ENCODE data around the gene ZXDC. TPM values are rescaled to one million over a fixed set of nuclear protein-coding genes. Genes with fewer than 3 reads are reported as not detected.
A peak's percentile ranks its signal among the peaks of the same experiment; 100 is the strongest.

Gene ZXDC
- total and polyA plus RNA-seq, 5 experiments from 2014 or later = 11.4 to 61.0 (median 27.0) TPM

DNA sequence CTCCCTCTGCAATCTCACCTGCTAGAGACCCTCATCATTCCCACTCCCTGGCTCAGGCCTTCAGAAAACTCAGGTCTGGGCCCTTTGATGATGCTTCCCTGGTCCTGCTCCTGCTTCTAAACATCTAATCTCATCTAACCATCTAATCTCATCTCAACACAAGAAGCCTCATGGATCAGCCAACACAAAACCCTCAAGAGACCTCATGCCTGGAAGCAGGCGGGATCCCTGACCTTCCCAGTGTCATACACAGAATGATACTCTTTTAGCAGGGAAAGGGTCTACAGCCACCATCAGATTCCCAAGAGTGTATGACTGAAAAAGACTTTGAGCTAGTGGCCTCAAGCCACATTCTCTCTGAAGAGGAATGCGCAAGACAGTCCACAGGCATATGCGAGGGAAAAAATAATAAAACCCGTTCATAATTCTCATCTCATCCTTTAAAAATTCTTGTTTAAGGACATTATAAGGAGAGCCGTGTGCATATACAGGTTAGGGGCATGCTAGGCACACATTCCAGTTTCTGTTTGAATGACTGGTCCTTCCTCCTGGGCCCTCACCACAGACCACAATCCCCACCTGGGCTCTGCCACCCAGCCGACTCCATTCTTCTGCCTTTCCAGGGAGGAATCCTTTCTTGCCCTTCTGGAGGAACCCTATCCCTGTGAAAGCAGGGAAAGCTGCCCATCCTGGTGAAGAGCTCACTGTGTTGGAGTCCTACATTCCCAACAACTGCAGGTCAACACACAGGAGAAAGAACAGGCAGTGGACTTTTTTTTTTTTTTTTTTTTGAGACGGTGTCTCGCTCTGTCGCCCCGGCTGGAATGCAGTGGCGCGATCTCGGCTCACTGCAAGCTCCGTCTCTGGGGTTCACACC lies 2.2 kb downstream of the ZXDC start:
- ATAC-seq (no peak), DNase-seq (peak in 1 of 10 donors; percentile 59)
- H3K4me3 Mint-ChIP-seq = peak overlapping the region; percentile 73 to 96 (median 89)
- no peaks in the 10 kb centered on the region for H3K9me3 Mint-ChIP-seq
- peak overlapping the region; percentile 46 to 80 (median 65) for H3K27ac Mint-ChIP-seq
- POLR2A ChIA-PET = interaction anchor here (0.7 kb wide), 1 partner anchor 509 kb away, joined by 3 read pairs; the partner anchor contains the start of gene PLXNA1
- peaks cover 9 to 50% (median 13%) of the 10 kb centered on the region in 3 donors for H3K36me3 Mint-ChIP-seq
- peaks cover 35 to 63% (median 57%) of the 10 kb centered on the region in 4 donors for H3K4me1 Mint-ChIP-seq
- H3K27me3 Mint-ChIP-seq = no peaks in the 10 kb centered on the region

DNA sequence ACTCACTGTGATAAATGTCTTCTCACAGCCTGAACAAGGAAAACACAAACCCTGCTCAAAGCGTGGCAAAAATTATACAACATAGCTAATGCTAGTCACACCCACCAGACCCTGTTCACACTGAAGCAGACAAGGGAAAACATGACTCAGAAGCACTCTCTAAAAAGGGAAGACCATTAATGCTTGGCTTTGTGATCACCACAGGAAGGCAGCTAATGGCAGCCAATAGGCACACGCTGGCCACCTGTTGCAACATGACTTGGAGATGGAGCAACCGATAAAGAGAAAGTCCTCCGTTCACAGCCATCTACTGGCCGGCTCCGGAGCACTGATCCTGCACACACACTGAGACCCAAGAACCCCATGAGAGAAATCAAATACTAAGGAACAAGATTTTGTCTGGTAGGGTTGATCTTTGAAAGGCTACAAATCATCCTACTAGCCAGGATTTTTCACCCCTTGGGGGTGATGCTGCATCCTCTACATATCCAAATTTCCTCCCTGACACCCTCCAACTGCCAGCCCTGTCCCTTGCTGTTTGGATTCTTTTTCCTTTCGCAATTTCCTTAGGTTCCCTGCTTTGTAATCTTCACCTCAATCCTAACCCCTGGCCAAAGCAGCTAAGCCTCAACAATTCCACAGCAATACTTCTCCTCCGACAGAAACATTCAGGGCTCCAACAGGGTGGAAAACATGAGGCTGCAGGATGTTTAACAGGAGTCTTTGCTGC lies 3.2 kb downstream of the ZXDC start:
- Mint-ChIP-seq H3K27me3 (no peaks in the 10 kb centered on the region), H3K4me1 (peaks cover 39 to 70% (median 63%) of the 10 kb centered on the region in 4 donors), H3K36me3 (peaks cover 9 to 60% (median 16%) of the 10 kb centered on the region in 3 donors), H3K4me3 (peak overlapping the region; percentile 73 to 96 (median 89)), H3K9me3 (no peaks in the 10 kb centered on the region), H3K27ac (peak overlapping the region in 7 of 10 donors; percentile 3 to 84 (median 63))
- DNase-seq (peak in 1 of 10 donors; percentile 11), ATAC-seq (no peak)
- POLR2A ChIA-PET = no interaction called here

DNA sequence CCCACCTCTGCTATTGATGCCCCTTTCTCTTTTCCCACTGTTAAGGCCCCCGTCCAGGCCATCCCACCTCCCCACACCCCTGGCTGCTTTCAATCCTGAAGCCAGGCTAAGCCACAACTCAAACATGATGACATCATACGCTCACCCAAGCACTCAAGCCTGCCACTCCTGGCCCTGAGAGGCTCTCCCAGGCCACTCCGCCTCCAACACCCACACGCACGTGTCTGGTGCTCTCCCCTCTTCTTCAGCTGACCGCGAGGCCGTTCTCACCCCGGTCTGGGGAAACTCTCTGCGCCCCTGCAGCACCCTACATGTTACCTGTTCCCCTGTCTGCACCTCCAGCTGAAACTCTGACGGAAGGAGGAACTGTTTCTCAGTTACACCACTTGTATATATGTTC lies 6.2 kb downstream of the ZXDC start:
- Mint-ChIP-seq H3K4me1 (peaks cover 36 to 81% (median 62%) of the 10 kb centered on the region in 4 donors), H3K4me3 (peak overlapping the region in 1 of 10 donors; percentile 10), H3K27ac (peak overlapping the region in 5 of 10 donors; percentile 7 to 93 (median 69)), H3K36me3 (peaks cover 9 to 86% (median 20%) of the 10 kb centered on the region in 3 donors), H3K27me3 (no peaks in the 10 kb centered on the region), H3K9me3 (no peaks in the 10 kb centered on the region)
- ATAC-seq (no peak), DNase-seq (peak in 1 of 10 donors; percentile 41)
- POLR2A ChIA-PET = no interaction called here

DNA sequence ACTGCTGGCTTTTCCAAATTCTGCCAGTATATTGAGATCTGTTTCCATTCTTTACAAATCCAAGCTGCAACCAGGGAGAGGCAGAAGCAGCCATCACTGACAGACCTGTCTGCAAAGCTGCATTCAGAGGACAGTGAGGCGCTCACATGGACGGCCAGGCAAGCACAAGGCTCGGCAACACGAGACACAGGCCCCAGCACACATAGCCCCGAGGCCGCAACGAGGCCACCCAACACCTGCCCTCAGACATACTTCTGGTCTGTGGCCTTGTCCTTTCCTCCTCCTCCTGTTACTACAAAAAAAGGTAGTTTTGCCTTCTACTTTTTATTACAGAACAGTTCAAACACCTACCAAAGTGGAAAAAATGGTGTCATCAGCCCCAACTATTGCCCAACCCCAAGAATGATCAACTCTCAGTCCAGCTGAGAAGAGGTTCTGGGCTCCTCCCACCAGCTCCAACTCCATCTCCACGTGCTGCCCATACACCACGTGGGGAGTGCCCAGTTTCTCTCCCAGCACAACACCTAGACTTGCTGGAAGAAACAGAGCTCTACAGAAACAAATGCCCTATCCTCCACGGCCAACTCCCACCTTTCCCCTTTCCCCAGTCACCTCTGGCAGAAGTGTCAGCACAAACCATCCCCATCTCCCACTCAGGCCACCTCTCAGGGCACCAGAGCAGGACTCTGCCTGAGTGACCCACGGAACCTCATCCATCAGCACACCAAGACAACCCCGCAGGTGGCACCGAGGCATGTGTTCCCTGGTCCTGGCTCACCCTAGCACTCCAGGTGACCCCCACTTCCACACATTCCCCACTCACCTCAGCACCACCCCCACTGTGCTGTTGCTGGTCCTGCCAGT lies 7.4 kb downstream of the ZXDC start:
- H3K36me3 Mint-ChIP-seq = peaks cover 9 to 88% (median 22%) of the 10 kb centered on the region in 3 donors
- no peaks in the 10 kb centered on the region for H3K27me3 Mint-ChIP-seq
- peak overlapping the region in 1 of 10 donors; percentile 48 for H3K4me3 Mint-ChIP-seq
- H3K4me1 Mint-ChIP-seq = peaks cover 33 to 70% (median 51%) of the 10 kb centered on the region in 4 donors
- H3K9me3 Mint-ChIP-seq = no peaks in the 10 kb centered on the region
- peak overlapping the region in 5 of 10 donors; percentile 9 to 93 (median 77) for H3K27ac Mint-ChIP-seq
- DNase-seq (peak in 1 of 10 donors; percentile 28), ATAC-seq (no peak)
- POLR2A ChIA-PET = no interaction called here

DNA sequence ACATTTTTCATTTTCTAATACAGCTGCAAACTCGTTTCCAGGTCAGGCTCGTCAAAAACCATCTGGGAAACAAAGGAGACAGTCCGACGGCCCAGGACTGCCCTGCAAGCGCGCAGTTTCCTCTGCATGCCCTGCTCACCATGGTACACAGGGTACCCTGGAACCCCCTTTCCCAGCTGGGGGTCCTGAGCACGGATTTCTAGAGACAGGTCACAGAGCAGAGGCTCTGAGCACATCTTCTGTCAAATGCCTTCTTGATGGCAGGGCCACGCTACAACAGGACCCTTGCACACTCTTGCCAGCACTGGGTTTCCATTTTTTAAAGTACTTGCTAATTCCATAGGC lies 8.1 kb downstream of the ZXDC start:
- Mint-ChIP-seq H3K4me1 (peaks cover 27 to 63% (median 44%) of the 10 kb centered on the region in 4 donors), H3K27me3 (no peaks in the 10 kb centered on the region), H3K36me3 (peaks cover 9 to 86% (median 22%) of the 10 kb centered on the region in 3 donors), H3K27ac (no peak overlapping the region), H3K4me3 (no peak overlapping the region), H3K9me3 (no peaks in the 10 kb centered on the region)
- no peak for DNase-seq
- ATAC-seq = no peak
- POLR2A ChIA-PET = no interaction called here

DNA sequence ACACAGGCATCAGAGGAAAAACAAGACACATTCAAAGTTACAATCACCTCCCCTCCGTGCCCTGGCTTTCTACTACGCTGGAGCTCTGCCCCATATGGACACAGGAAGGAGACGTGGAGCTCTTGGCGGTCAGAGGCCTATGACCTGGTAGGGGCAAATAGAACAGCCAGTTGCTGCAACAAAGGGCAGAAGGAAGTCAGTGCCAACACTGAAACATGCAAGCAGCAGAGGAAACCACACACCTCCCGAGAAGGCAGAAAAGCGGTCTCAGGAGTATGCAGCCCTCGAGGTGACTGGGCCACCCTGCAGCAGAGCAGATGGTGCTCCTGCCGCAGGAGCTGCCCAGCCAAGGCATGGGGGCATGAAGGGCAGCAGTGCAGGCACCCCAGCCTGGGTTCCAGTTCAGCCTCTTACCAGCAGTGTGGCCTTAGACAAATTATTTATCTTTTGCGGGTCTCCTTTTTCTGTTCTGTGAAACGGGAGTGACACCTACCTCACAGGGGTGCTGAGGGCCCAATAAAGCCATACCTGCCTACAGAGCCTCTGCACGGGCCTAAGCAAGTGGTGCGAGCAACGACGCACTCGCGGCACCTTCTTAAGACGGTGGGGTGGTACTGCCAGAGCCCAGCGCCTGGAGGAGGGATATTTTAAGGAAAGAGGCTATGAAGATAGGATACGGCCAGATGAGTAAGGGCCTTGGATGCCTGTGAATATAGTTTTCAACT lies 8.6 kb downstream of the ZXDC start:
- POLR2A ChIA-PET = no interaction called here
- DNase-seq = peak in 1 of 10 donors; percentile 36

DNA sequence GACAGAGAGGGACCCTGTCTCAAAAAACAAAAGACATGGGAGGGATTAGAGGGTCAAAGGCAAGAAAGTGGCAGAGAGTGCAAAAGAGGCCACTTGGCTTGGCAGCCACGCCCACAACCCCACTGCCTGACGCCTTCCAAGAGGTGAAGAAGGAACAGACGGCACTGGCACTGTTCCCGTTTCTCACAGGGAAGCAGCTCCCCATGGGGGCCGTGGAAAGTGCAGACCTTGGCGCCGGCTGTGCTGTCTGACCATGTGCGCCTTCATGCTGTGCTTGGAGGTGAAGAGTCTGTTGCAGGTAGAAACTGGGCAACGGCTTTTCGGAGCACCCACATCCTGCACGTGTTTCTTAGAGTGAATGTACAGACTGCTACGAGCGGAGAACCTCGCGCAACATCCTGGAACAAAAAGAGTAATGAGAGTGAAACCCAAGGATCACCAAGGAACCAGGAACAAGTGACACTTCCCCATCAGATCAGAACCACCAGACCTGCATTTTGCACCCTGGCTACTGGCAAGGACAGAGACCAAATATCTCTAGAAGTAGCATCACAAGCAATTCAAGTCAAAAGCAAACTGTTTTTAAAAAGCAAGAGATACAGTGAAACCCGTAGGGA lies 9.7 kb downstream of the ZXDC start:
- POLR2A ChIA-PET = no interaction called here
- no peak for ATAC-seq
- Mint-ChIP-seq H3K36me3 (peaks cover 9 to 88% (median 22%) of the 10 kb centered on the region in 3 donors), H3K27ac (peak overlapping the region in 2 of 10 donors; percentile 15 to 37), H3K4me3 (no peak overlapping the region), H3K27me3 (no peaks in the 10 kb centered on the region), H3K9me3 (no peaks in the 10 kb centered on the region), H3K4me1 (peaks cover 22 to 56% (median 34%) of the 10 kb centered on the region in 4 donors)
- DNase-seq = peak in 1 of 10 donors; percentile 42

More for the DNA sequence above, 8.6 kb downstream of the ZXDC start:
- H3K9me3 Mint-ChIP-seq = no peaks in the 10 kb centered on the region
- H3K4me1 Mint-ChIP-seq = peaks cover 22 to 58% (median 39%) of the 10 kb centered on the region in 4 donors
- H3K36me3 Mint-ChIP-seq = peaks cover 9 to 87% (median 22%) of the 10 kb centered on the region in 3 donors
- no peak overlapping the region for H3K4me3 Mint-ChIP-seq
- H3K27ac Mint-ChIP-seq = peak overlapping the region in 2 of 10 donors; percentile 25 to 79
- no peak for ATAC-seq
- H3K27me3 Mint-ChIP-seq = no peaks in the 10 kb centered on the region

DNA sequence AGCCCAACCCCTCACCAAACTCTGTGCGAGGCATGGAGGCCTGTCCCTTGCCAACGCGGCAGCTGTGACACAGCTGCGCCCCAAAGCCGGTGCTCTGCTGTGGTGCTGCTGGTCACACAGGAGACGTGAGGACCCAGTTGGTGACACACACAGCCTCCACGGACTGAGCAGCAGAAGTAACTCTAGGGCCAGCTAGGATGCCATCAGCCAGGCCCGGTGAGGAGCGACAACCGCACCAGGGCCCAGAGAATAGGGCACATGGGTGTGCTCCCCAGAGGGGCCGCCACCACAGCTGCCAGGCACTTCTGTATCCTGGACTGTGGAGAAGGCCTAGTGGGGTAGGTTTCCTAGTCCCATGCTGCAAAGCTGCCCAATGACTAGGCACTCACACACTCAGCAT lies 10.7 kb downstream of the ZXDC start:
- POLR2A ChIA-PET = no interaction called here
- DNase-seq (peak in 1 of 10 donors; percentile 53), ATAC-seq (no peak)
- no peaks in the 10 kb centered on the region for H3K9me3 Mint-ChIP-seq
- H3K4me3 Mint-ChIP-seq = no peak overlapping the region
- H3K4me1 Mint-ChIP-seq = peaks cover 22 to 53% (median 30%) of the 10 kb centered on the region in 4 donors
- H3K36me3 Mint-ChIP-seq = peaks cover 9 to 87% (median 23%) of the 10 kb centered on the region in 3 donors
- H3K27ac Mint-ChIP-seq = peak overlapping the region in 2 of 10 donors; percentile 46 to 51
- H3K27me3 Mint-ChIP-seq = no peaks in the 10 kb centered on the region

DNA sequence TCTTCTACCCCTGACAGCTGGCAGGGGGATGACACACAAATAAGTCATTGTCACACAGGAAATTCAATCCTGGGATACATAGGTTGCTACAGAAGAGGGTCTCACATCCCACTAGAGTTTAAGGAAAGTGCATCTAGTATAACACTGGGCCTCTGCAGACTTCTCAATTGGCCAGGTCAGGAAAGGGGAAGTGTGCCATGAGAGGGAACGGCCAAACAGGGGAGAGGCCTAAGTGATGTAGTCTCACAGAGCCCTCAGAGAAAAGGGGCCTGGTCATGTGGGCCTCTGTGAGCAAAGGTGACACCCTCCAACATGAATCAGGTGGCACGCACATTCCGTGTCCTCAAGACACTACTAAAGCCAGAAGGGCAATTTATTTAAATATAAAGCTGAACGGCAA lies 11.2 kb downstream of the ZXDC start:
- DNase-seq (no peak), ATAC-seq (no peak)
- Mint-ChIP-seq H3K27ac (peak overlapping the region in 1 of 10 donors; percentile 51), H3K36me3 (peaks cover 5 to 87% (median 22%) of the 10 kb centered on the region in 3 donors), H3K9me3 (no peaks in the 10 kb centered on the region), H3K4me1 (peaks cover 18 to 50% (median 25%) of the 10 kb centered on the region in 4 donors), H3K4me3 (no peak overlapping the region), H3K27me3 (no peaks in the 10 kb centered on the region)
- POLR2A ChIA-PET = no interaction called here

DNA sequence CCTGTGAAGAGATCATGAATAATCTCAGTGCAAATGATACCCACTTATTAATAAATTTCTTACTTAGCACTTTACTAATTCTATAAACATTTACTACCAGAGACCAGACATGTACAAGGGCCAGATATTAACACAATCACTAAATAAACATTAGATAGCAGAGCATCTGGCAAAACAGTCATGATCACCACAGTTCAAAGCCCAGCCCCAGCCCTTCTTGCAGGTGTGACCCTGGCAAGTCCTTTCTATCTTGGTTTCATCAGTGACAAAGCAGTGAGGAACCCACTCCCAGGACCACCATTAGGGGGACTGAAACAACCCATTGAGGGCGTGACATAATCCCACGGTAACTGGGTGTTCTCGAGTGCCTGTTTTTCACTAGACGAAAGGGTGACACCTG lies 11.6 kb downstream of the ZXDC start:
- no peaks in the 10 kb centered on the region for H3K27me3 Mint-ChIP-seq
- no peak overlapping the region for H3K27ac Mint-ChIP-seq
- no peaks in the 10 kb centered on the region for H3K9me3 Mint-ChIP-seq
- DNase-seq = no peak
- POLR2A ChIA-PET = no interaction called here
- ATAC-seq = no peak
- no peak overlapping the region for H3K4me3 Mint-ChIP-seq
- H3K4me1 Mint-ChIP-seq = peaks cover 14 to 48% (median 22%) of the 10 kb centered on the region in 4 donors
- H3K36me3 Mint-ChIP-seq = peaks cover 1 to 87% (median 20%) of the 10 kb centered on the region in 3 donors

DNA sequence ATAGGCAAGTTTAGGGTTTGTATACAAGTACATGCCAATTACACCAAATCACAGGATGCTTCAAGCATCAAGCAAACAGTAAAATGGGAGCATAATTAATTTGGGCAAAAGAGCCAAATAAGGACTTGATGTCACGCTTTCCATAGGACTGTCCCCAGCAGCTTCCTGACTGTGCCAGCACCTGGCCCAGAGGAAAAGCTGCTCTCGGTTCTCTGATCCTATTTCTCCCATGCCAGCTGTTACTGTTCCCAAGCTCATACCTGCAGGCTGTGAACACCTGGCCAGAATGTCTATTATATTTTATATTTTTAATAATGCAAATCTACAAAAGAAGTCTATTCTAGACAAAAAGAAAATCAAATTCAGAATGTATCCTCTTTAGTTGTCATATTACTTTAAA lies 12.2 kb downstream of the ZXDC start:
- POLR2A ChIA-PET = no interaction called here
- no peak for ATAC-seq
- no peak overlapping the region for H3K27ac Mint-ChIP-seq
- H3K4me3 Mint-ChIP-seq = no peak overlapping the region
- peaks cover 10 to 44% (median 18%) of the 10 kb centered on the region in 4 donors for H3K4me1 Mint-ChIP-seq
- peaks cover 0 to 86% (median 16%) of the 10 kb centered on the region in 3 donors for H3K36me3 Mint-ChIP-seq
- H3K9me3 Mint-ChIP-seq = no peaks in the 10 kb centered on the region
- no peak for DNase-seq
- no peaks in the 10 kb centered on the region for H3K27me3 Mint-ChIP-seq
